ENCODE data around the gene C14orf93. TPM values are rescaled to one million over a fixed set of nuclear protein-coding genes. Genes with fewer than 3 reads are reported as not detected.
"Not testable (repeated sequence)": the region's sequence is repeated elsewhere in the genome, so short reads cannot be mapped to it uniquely, and the experiment has no call there.

C14orf93 gene
- polyA plus RNA-seq, 3 donors: 2.5 to 17.6 (median 3.7) TPM

DNA sequence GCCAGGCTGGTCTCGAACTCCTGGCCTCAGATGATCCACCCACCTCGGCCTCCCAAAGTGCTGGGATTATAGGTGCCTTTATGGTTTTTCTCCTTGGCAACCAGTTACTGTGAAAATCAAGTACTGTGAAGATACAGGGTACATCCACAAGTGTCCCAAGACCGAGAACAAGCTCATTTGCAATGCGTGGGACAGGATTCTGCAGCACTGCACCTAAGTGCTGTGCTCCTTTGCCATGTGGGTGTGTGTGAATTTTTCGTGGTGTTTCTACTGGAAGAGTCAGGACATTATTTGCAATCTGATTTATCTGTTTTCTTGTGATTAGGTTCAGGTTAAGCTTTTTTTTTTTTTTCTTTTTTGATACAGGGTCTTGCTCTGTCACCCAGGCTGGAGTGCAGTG, 7.1 kb upstream of the C14orf93 start:
- no peaks in the 10 kb centered on the region for H3K9me3 ChIP-seq (replicated peaks in 1 of 2; ENCODE audit: control insufficient read depth in 1 of 2, insufficient read depth in 1 of 2, low read length in 2 of 2)
- 95% methylated on average over 2 of the region's 5 CpGs for WGBS (ENCODE audit: insufficient coverage)
- DNase-seq: no peak
- H3K27ac ChIP-seq (ENCODE audit: low read depth in 1 of 2, low read length in 2 of 2): no peak overlapping the region
- no peaks in the 10 kb centered on the region for H3K36me3 ChIP-seq (replicated peaks in 1 of 2; ENCODE audit: control insufficient read depth in 1 of 2, insufficient read depth in 2 of 2, low read length in 2 of 2)
- Mint-ChIP-seq H3K9me3 (no peaks in the 10 kb centered on the region), H3K4me3 (no peak overlapping the region), H3K4me1 (peaks cover 8% of the 10 kb centered on the region), H3K27me3 (ENCODE audit: low read depth in 3 of 3) (peaks cover 0 to 2% (median 2%) of the 10 kb centered on the region in 3 donors), H3K36me3 (peaks cover 4% of the 10 kb centered on the region in 2 donors), H3K27ac (no peak overlapping the region)
- no peak overlapping the region for H3K4me3 ChIP-seq (replicated peaks in 1 of 3; ENCODE audit: low read depth in 2 of 3, low read length in 3 of 3)
- H3K4me1 ChIP-seq (ENCODE audit: control insufficient read depth in 1 of 2, insufficient read depth in 2 of 2, low read length in 2 of 2): no peaks in the 10 kb centered on the region
- intact Hi-C loops (cut with micrococcal nuclease): no loop called here
- H3K27me3 ChIP-seq (ENCODE audit: control insufficient read depth in 2 of 2, insufficient read depth in 2 of 2, low read length in 2 of 2): no peaks in the 10 kb centered on the region
- H3K9ac ChIP-seq (ENCODE audit: insufficient read depth, low read length, poor library complexity, severe bottlenecking): no peak overlapping the region
- no peaks in the 10 kb centered on the region for H3K79me2 ChIP-seq (ENCODE audit: insufficient read depth, low read length)
- TF ChIP-seq, protein P1, sequence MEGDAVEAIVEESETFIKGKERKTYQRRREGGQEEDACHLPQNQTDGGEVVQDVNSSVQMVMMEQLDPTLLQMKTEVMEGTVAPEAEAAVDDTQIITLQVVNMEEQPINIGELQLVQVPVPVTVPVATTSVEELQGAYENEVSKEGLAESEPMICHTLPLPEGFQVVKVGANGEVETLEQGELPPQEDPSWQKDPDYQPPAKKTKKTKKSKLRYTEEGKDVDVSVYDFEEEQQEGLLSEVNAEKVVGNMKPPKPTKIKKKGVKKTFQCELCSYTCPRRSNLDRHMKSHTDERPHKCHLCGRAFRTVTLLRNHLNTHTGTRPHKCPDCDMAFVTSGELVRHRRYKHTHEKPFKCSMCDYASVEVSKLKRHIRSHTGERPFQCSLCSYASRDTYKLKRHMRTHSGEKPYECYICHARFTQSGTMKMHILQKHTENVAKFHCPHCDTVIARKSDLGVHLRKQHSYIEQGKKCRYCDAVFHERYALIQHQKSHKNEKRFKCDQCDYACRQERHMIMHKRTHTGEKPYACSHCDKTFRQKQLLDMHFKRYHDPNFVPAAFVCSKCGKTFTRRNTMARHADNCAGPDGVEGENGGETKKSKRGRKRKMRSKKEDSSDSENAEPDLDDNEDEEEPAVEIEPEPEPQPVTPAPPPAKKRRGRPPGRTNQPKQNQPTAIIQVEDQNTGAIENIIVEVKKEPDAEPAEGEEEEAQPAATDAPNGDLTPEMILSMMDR (IDR thresholded peaks at IDR 0.05): no peak
- no peak overlapping the region for H2AFZ ChIP-seq (ENCODE audit: insufficient read depth, low read depth, low read length, poor library complexity, severe bottlenecking)
- H4K20me1 ChIP-seq (ENCODE audit: insufficient read depth, low read length): no peaks in the 10 kb centered on the region
- H3K4me2 ChIP-seq (replicated peaks; ENCODE audit: extremely low read depth, low read length, poor library complexity, severe bottlenecking): no peak overlapping the region

GRCh38 chr14:23015618-23016017, 5.7 kb upstream of the C14orf93 start:
- TF ChIP-seq, protein P1 (IDR thresholded peaks at IDR 0.05): no peak
- Mint-ChIP-seq H3K9me3 (no peaks in the 10 kb centered on the region), H3K27me3 (ENCODE audit: low read depth in 3 of 3) (peaks cover 0 to 2% (median 2%) of the 10 kb centered on the region in 3 donors), H3K36me3 (no peaks in the 10 kb centered on the region), H3K4me1 (peaks cover 8% of the 10 kb centered on the region), H3K4me3 (peak overlapping the region in 1 of 2 donors; percentile 73), H3K27ac (peak overlapping the region in 3 of 7 donors; percentile 15 to 68 (median 64))
- no peaks in the 10 kb centered on the region for H3K27me3 ChIP-seq (ENCODE audit: control insufficient read depth in 2 of 2, insufficient read depth in 2 of 2, low read length in 2 of 2)
- H3K4me1 ChIP-seq (ENCODE audit: control insufficient read depth in 1 of 2, insufficient read depth in 2 of 2, low read length in 2 of 2): no peaks in the 10 kb centered on the region
- H3K79me2 ChIP-seq (ENCODE audit: insufficient read depth, low read length): no peaks in the 10 kb centered on the region
- H3K4me2 ChIP-seq (replicated peaks; ENCODE audit: extremely low read depth, low read length, poor library complexity, severe bottlenecking): peak overlapping the region; percentile 9
- no peak for DNase-seq
- WGBS (ENCODE audit: insufficient coverage): 60% methylated on average over 1 of the region's 4 CpGs
- H3K9ac ChIP-seq (ENCODE audit: insufficient read depth, low read length, poor library complexity, severe bottlenecking): no peak overlapping the region
- intact Hi-C loops (cut with micrococcal nuclease): no loop called here
- peak overlapping the region; percentile 56 for H2AFZ ChIP-seq (ENCODE audit: insufficient read depth, low read depth, low read length, poor library complexity, severe bottlenecking)
- no peaks in the 10 kb centered on the region for H4K20me1 ChIP-seq (ENCODE audit: insufficient read depth, low read length)
- no peaks in the 10 kb centered on the region for H3K9me3 ChIP-seq (replicated peaks in 1 of 2; ENCODE audit: control insufficient read depth in 1 of 2, insufficient read depth in 1 of 2, low read length in 2 of 2)
- no peak overlapping the region for H3K27ac ChIP-seq (ENCODE audit: low read depth in 1 of 2, low read length in 2 of 2)
- H3K36me3 ChIP-seq (replicated peaks in 1 of 2; ENCODE audit: control insufficient read depth in 1 of 2, insufficient read depth in 2 of 2, low read length in 2 of 2): no peaks in the 10 kb centered on the region
- no peak overlapping the region for H3K4me3 ChIP-seq (replicated peaks in 1 of 3; ENCODE audit: low read depth in 2 of 3, low read length in 3 of 3)

DNA sequence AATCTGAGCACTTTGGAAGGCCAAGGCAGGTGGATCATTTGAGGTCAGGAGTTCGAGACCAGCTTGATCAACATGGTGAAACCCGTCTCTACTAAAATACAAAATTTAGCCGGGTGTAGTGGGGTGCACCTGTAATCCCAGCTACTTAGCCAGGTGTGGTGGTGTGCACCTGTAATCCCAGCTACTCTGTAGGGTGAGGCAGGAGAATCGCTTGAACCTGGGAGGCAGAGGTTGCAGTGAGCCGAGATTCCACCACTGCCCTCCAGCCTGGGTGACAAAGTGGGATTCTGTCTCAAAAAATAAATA, 3.8 kb upstream of the C14orf93 start:
- H2AFZ ChIP-seq (ENCODE audit: insufficient read depth, low read depth, low read length, poor library complexity, severe bottlenecking); H3K9me3 Mint-ChIP-seq; H3K9ac ChIP-seq (ENCODE audit: insufficient read depth, low read length, poor library complexity, severe bottlenecking); H4K20me1 ChIP-seq (ENCODE audit: insufficient read depth, low read length); DNase-seq; intact Hi-C loops (cut with micrococcal nuclease); H3K27me3 ChIP-seq (ENCODE audit: control insufficient read depth in 2 of 2, insufficient read depth in 2 of 2, low read length in 2 of 2); H3K4me3 ChIP-seq (replicated peaks in 1 of 3; ENCODE audit: low read depth in 2 of 3, low read length in 3 of 3); H3K27ac Mint-ChIP-seq; H3K36me3 Mint-ChIP-seq; H3K36me3 ChIP-seq (replicated peaks in 1 of 2; ENCODE audit: control insufficient read depth in 1 of 2, insufficient read depth in 2 of 2, low read length in 2 of 2); H3K9me3 ChIP-seq (replicated peaks in 1 of 2; ENCODE audit: control insufficient read depth in 1 of 2, insufficient read depth in 1 of 2, low read length in 2 of 2); H3K4me2 ChIP-seq (replicated peaks; ENCODE audit: extremely low read depth, low read length, poor library complexity, severe bottlenecking); H3K4me3 Mint-ChIP-seq; H3K27me3 Mint-ChIP-seq (ENCODE audit: low read depth in 3 of 3); H3K27ac ChIP-seq (ENCODE audit: low read depth in 1 of 2, low read length in 2 of 2); H3K79me2 ChIP-seq (ENCODE audit: insufficient read depth, low read length): not testable (repeated sequence)
- WGBS (ENCODE audit: insufficient coverage): no CpG with 5 or more reads among the region's 5 CpGs
- H3K4me1 Mint-ChIP-seq: peaks cover 16% of the 10 kb centered on the region
- H3K4me1 ChIP-seq (ENCODE audit: control insufficient read depth in 1 of 2, insufficient read depth in 2 of 2, low read length in 2 of 2): peaks cover 11 to 13% of the 10 kb centered on the region in 2 donors
